HG02798 (cell line): Measurements from ENCODE around the gene NUDT8.
A peak's percentile ranks its signal among the peaks of the same experiment; 100 is the strongest.
"Not testable (repeated sequence)": the region's sequence is repeated elsewhere in the genome, so short reads cannot be mapped to it uniquely, and the experiment has no call there.

Source experiments
- ATAC-seq: cut with Tn5 transposase; IDR thresholded peaks from one replicate; pipeline ENCODE4 v1.9.1; 2021; ENCODE audit warnings: mild to moderate bottlenecking; ENCODE audit not compliant: unreplicated experiment, poor library complexity

Gene NUDT8

GRCh38 chr11:67662142-67662834 is 32.6 kb upstream of the NUDT8 start:
- ATAC-seq: no peak

- not testable (repeated sequence) for ATAC-seq
These were observed 31.0 kb upstream of the NUDT8 start for GRCh38 chr11:67660752-67661151.

- not testable (repeated sequence) for ATAC-seq
These were observed 30.0 kb upstream of the NUDT8 start for GRCh38 chr11:67659651-67660165.

- ATAC-seq: no peak
These were observed 27.6 kb upstream of the NUDT8 start for GRCh38 chr11:67657300-67657699.

- no peak for ATAC-seq
These were observed 26.7 kb upstream of the NUDT8 start for GRCh38 chr11:67656278-67656922.

GRCh38 chr11:67654225-67654624 is 24.5 kb upstream of the NUDT8 start:
- ATAC-seq: no peak

- ATAC-seq: no peak
These were observed 23.5 kb upstream of the NUDT8 start for GRCh38 chr11:67652965-67653845.

- ATAC-seq: no peak
These were observed 22.4 kb upstream of the NUDT8 start for GRCh38 chr11:67651976-67652781.

- no peak for ATAC-seq
These were observed 20.1 kb upstream of the NUDT8 start for GRCh38 chr11:67649634-67650510.

- ATAC-seq: no peak
These were observed 19.3 kb upstream of the NUDT8 start for GRCh38 chr11:67648796-67649613.

- ATAC-seq: peak; percentile 61
These were observed 18.5 kb upstream of the NUDT8 start for GRCh38 chr11:67648140-67648795.

GRCh38 chr11:67647471-67647870 is 17.7 kb upstream of the NUDT8 start:
- ATAC-seq: no peak

- ATAC-seq: peak; percentile 21
These were observed 17.0 kb upstream of the NUDT8 start for GRCh38 chr11:67646535-67647336.

- ATAC-seq: no peak
These were observed 16.1 kb upstream of the NUDT8 start for GRCh38 chr11:67645521-67646461.

- no peak for ATAC-seq
These were observed 15.0 kb upstream of the NUDT8 start for GRCh38 chr11:67644472-67645418.
